Skin epidermis (tissue), 12 donors: ENCODE measurements around the gene SLC7A14.

ENCODE experiments used
- H3K27ac ChIP-seq, 21 experiments: fragments of 200-600 bp; sonication (generic) in 11 of 21; one replicate each; pipeline ENCODE4 v1.5.0; 2020; ENCODE audit warnings: mild to moderate bottlenecking in 3 of 21, inconsistent platforms in 2 of 21, moderate library complexity in 2 of 21
- H3K4me3 ChIP-seq, 7 experiments: fragments of 200-600 bp; sonication (generic) in 2 of 7; one replicate each; pipeline ENCODE4 v1.5.0; 2020; ENCODE audit warnings: inconsistent platforms in 2 of 7, mild to moderate bottlenecking in 2 of 7, moderate library complexity in 1 of 7

Gene SLC7A14

DNA sequence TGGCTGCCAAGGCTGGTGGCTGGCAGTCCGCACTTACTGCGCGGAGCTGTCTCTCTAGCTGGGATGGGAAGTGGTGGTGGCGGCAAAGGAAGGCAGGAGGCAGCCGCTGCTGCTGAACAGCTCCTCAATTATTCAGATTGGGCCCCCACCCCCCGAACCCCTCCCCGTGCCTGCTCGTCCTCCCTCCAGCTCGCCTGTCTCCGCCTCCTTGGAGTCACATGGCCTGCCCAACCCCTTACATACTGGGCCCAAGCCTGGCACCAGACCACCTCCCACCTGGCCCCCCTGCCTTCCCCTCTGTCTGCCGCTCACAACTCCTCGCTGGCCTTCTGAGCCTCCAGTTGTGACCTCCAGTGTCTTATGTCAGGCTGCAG lies at the start of gene SLC7A14:
Gene SLC7A14 (minus strand): TSS at position 139 of the 374 bp plus-strand sequence. CDS start 59,139 bp downstream, outside the sequence.
- Histone ChIP-seq H3K27ac (no peak within 1 kb of the TSS), H3K4me3 (no peak within 1 kb of the TSS)

DNA sequence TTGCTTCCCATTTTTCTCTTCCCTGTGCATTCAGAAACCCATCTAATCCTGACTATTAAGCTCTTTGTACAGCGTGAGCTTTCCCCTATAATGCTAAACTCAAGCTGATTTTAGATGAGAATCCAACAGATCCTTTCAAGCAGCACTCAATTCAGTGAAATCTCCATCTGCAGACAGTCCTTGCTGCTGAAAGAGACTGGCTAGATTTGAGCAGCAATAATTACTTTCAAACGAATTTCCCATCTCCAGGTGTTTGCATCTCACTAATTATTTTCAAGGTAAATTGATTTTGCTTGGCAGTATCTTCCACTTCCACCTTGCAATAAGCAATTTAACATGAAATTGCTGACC lies 49.5 kb upstream of the SLC7A14 start:
- H3K27ac ChIP-seq = no peak overlapping the region

DNA sequence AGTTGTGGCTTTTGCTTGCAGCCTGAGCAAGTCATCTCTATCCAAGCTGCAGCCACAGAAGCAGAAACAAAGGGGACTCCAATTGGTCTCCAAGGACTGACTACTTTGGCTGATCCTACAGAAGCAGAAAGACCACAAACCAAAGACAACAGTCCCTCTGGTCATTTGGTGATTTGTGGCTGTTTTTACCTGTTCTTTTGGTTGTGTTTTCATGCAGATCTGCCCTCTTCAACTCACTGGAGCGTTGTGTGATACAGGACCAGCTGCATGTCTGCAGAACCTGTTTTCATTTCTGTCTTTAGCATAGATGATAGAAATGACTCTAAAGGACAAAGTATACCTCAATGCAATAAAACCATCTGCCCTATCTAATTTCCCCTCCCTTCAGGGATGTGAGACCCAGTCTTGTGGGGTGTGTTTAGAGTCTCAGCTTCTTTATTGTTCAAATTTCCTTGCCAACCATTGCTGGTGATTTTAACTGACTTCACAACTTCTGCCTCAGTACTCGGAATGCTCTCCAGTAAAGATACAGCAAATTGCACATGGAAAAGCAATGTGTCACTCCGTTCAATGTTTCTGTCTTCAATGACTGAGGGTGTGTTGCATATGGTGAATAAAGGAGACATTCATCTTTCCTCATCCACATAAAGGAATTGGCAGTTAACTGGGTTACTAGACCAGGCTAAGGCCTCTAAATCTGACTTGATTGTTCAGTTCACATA lies 48.9 kb upstream of the SLC7A14 start:
- Histone ChIP-seq H3K27ac (no peak overlapping the region), H3K4me3 (no peak overlapping the region)

More for the DNA sequence above, 49.5 kb upstream of the SLC7A14 start:
- H3K4me3 ChIP-seq = no peak overlapping the region

DNA sequence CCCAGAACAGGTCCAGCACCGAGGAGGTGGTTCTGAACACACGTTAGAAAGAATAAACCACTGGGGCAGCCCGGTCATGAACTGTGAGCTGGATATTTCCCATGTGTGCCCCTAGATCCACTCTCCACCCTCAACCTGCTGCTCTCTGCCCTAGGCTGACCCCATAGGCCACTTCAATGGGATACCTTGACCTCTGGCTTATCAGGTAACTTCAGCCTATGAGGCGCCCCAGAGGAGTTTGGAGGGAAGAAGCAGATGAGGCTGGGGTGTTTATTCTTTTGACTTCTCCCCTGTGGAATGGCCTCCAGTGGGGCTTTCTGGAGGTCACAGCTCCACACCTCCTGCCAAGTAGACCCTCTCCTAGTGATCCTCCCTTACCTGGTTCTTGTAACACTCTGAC lies 47.7 kb upstream of the SLC7A14 start:
- no peak overlapping the region for H3K27ac ChIP-seq

DNA sequence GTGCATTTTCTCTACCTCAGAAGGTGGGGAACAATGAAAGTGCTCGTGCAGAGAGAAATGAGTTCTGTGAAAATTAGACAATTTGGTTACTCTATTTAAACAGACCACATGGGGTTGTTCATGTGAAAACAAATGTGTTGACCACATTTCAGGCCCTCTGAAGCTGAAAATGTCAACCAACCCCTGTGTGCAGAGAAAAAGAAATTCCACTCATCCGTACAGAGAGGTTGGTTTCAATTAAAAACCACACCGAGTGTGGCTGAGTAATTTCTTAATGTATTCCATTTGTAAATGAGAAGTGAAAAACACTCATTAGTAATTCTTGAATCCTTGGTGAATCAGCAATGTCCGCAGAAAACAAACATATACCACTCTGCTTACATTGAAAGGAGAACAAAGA lies 46.9 kb upstream of the SLC7A14 start:
- no peak overlapping the region for H3K4me3 ChIP-seq

More for the DNA sequence above, 47.7 kb upstream of the SLC7A14 start:
- no peak overlapping the region for H3K4me3 ChIP-seq

DNA sequence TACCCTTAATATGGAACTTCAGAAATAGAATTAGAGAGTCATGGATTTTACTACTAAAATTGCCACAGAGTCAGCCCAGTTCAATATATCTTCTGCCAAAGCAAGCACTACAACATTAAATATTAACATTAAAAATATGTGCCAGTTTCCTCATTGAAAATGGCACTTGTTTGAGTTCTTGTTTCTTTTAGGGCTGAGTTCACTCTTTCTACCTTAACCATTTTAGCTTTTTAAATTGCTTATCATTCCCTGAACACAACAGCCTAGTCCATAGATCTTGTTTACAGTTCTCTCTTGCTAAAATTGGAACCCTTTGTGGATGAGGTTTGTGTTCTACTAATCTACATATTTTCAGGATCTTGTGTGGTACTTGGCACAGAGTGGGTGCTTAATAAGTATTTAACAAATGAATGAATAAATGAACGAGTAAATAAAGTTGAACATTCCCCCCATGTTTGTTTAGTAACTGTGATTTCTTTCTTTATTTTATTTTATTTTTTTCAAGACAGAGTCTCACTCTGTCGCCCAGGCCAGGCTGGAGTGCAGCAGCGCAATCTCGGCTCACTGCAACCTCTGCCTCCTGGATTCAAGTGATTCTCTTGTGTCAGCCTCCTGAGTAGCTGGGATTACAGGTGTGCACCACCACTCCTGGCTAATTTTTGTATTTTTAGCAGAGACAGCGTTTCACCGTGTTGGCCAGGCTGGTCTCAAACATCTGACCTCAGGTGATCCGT lies 46.0 kb upstream of the SLC7A14 start:
- H3K27ac ChIP-seq = no peak overlapping the region
- no peak overlapping the region for H3K4me3 ChIP-seq

More for the DNA sequence above, 46.9 kb upstream of the SLC7A14 start:
- no peak overlapping the region for H3K27ac ChIP-seq

DNA sequence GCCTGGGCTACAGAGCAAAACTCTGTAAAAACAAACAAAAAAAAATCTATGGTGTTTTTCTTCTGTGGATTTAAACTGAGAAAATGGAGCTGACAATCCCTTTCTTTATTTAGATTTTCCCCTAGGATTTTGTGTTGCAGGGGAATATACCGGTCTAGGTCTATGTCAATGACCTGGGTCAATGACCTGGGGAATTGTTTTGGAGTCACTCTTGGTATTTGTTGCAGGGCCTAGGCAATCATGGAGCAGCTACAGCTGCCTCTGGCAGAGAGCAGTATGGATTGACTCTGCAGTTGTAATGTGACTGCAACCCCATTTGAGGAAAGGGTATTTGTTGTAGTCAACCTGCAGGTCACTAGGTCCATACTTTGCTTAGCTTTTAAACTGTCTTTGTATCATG lies 37.6 kb upstream of the SLC7A14 start:
- no peak overlapping the region for H3K4me3 ChIP-seq
- no peak overlapping the region for H3K27ac ChIP-seq

DNA sequence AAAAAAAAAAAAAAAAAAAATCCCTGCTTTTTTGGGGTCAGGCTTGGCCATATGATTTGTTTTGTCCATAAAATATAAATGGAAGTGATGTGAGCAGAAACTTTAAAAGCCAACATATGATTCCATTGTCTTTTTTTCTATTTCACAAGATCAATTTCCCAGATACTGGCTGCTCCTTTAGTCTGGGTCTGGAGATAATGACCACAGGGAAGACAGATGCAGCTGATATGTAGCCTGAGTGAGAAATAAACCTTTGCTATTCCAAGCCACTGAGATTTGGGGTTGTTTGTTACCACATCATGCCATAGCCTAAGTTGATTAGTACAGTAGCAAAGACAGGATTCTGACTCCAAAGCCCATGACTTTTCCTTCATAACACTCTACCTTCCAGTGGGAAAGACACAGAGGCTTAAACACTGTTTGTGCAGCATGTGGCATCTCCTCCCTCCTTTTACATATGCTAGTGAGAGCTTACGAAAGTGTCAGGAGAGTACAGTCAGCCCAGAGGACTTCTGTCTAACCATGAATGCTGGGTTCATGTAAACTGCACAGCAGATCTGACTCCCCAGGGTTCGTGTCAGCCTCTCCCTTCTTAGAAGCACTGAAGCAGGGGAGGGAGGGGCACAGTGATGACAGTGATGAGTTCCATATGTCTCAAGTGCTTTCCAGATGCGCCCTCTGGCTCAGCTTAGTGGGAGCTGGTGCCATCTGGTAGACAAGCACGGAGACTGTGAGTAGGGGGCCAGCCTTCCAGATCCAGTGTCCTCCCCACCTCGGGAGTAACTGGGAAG lies 36.7 kb upstream of the SLC7A14 start:
- H3K27ac ChIP-seq = peak overlapping the region in 1 of 21 experiments; percentile 14
- no peak overlapping the region for H3K4me3 ChIP-seq

DNA sequence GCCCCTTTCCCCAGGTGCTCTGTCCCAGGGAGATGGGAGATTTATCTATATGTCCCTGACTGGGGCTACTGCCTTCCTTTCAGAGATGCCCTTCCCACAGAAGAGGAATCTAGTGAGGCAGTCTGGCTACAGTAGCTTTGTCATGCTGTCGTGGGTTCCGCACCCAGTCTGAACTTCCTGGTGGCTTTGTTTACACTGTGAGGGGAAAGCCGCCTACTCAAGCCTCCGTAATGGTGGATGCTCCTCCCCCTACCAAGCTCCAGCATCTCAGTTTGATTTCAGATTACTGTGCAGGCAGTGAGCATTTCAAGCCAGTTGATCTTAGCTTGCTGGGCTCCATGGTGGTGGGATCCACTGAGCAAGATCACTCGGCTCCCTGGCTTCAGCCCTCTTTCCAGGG lies 35.4 kb upstream of the SLC7A14 start:
- Histone ChIP-seq H3K4me3 (no peak overlapping the region), H3K27ac (no peak overlapping the region)

DNA sequence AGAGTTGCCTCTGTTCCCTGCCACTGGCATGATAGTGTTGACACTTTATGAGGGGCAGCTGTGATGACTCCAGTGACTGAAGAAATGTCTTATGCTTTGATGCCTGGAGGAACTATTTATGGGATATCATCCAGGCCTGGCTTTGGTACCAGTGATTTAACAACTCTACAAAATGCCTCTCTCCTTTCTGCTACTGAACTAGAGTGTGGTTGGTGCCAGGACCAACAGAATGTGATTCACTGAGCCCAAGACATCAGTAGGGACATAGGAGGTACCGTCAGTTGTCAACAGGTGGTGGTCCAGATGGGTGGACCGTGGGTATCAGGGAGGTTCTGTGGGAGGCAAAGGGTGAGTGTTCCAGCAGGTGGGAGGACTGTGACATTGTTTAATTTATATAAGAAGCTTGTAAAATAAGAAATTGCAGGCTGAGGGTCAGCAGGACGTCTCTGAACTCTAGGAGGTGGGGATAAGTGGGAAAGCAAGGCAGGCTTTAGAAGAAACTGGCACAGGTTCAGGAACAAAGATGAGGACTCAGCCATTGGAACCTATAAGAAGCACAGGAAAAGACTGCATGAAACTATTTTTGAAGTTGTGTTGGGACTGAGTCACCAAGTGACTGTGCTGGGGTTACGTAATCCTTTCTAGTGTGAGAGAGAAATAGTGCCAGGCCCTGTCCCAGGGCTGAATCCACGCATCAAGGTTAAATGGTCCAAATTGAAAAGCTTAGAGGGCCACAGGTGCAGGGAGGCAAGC lies 28.5 kb upstream of the SLC7A14 start:
- Histone ChIP-seq H3K27ac (no peak overlapping the region), H3K4me3 (no peak overlapping the region)

DNA sequence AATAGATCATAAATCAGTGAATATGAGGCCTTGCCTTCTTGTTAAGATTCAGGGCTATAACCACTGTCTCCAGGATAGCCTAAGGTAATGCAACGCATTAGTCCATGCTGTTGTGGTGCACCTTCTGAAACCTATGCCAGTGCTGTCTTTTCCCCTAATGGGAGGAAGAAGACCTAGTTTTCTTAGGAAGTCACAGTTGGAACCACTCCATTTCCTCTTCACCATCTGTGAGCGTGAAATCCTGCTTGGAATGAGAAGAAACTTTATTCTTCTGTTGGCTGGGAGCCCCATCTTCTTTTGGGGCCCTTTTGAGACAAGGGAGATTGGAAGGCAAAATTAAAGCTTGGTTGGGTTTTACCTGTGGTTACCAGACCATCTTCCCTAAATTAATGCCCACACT lies 25.9 kb upstream of the SLC7A14 start:
- no peak overlapping the region for H3K4me3 ChIP-seq
- no peak overlapping the region for H3K27ac ChIP-seq

DNA sequence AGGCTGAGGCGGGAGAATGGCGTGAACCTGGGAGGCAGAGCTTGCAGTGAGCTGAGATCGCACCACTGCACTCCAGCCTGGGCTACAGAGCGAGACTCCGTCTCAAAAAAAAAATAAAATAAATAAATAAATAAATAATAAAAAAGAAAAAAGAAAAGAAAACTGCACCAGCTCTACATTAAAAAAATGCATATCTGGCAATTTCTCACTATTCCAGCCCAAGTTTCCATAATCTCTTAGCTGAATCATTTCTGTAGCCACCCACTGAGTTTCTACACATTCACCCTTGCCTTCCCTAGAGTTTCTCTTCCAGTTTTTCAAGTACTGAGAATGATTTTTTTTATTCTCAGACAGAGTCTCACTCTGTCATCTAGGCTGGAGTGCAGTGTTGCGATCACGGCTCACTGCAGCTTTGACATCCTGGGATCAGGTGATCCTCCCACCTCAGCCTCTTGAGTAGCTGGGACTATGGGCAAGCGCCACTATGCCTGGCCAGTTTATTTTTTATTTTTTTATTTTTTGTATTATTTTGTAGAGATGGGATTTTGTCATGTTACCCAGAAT lies 24.5 kb upstream of the SLC7A14 start:
- H3K4me3 ChIP-seq = no peak overlapping the region
- H3K27ac ChIP-seq = no peak overlapping the region

DNA sequence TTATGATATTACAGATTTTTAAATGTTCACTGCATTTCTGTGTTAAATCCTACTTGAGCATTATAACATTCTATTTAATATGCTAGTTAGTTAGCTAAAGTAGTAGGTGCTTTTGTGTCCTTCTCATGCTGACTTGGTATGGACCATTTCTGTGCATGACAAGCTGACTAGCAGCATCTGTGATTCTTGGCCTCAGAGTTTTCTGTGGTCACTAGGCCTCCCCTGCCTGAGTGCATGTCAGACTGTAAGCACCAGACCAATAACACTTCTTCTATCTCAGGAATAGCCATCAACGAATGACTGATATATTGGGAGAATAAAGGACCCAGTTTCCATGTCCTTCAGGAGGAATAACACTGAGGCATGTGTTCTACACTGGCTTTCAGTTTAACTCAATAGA lies 22.6 kb upstream of the SLC7A14 start:
- Histone ChIP-seq H3K4me3 (no peak overlapping the region), H3K27ac (no peak overlapping the region)

DNA sequence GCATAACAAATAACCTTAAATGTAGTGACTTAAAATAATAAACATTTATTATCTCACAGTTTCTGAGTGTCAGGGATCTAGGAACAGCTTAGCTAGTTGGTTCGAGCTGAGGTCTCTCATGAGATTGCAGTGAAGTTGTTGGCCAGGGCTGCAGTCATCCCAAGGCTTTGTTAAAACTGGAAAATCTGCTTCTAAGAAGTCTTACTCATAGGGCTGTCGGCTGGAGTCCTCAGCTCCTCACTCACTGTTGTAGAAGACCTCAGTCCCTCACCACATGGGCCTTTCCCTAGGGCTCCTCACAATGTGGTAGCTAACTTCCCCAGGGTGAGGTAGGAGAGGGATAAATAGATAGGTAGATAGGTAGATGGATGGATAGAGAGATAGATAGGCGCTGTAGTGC lies 20.8 kb upstream of the SLC7A14 start:
- no peak overlapping the region for H3K4me3 ChIP-seq

DNA sequence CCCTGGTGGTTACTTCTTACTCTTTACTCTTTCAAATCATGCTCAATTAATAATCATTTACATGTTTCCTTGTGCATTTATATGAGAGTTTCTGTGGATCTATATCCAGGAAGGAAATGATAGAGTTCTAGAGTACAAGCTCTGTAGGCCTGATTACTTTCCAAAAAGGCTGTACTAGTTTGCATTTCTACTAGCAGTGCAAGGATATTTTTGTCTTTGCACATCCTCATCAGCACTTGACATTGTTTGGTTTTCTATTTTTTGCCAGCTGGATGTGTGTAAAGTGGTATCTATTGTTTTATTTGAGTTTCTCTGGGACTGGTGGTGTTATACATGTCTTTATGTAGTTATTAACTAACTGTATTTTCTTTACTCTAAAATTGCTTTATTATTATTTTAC lies 19.6 kb upstream of the SLC7A14 start:
- Histone ChIP-seq H3K27ac (no peak overlapping the region), H3K4me3 (no peak overlapping the region)

More for the DNA sequence above, 20.8 kb upstream of the SLC7A14 start:
- no peak overlapping the region for H3K27ac ChIP-seq

DNA sequence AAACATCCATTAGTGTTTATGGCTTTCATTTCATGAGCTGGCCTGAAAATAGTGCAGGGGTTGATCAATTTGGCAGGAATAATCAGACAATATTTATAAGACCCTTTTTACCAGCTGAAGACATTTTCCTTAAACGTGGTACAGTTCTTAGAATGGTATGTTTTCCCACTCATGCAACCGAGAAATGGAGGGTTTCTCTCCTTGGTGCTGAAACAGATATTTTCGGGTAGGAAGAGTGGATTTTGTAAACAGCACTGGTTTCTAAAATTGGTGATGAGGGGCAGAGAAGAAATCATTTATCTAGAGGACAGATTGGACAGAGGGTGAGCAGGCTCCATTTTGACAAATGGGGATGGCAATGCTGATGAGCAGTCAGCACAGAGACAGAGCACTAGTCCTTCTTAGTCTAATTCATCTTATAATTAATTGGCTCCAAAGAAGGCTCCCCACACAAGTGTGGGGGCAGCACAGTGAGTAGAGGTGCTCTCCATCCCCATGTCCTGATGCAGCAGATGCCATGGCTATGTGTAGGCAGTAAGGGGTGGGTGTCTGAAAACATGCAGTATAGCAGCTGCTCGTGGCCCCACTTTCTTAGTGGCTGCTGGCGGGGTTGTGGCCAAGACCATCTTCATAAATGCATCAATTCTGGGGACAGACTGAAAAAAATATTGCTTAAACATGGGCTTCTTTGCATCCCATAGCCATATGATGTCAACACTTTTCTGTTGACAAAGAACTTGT lies 18.1 kb upstream of the SLC7A14 start:
- Histone ChIP-seq H3K4me3 (no peak overlapping the region), H3K27ac (no peak overlapping the region)

DNA sequence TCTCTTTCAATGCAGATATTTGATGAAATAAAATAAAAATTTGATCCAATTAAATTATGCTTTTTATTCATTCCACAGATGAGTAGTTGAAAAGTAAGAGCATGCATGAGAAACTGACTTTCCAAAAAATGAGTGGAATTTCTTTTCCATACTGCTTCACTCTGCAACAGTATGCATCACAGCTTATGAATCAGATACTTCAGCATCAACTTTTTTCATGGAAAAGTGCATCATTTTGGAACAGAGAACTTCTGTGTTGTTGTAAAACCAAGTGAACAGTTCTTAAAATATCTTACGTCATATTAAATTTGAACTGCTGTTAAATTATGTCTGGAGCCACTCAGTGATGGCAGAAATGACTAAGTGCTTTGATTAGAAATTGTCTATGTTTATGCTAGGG lies 16.7 kb upstream of the SLC7A14 start:
- Histone ChIP-seq H3K4me3 (no peak overlapping the region), H3K27ac (no peak overlapping the region)

DNA sequence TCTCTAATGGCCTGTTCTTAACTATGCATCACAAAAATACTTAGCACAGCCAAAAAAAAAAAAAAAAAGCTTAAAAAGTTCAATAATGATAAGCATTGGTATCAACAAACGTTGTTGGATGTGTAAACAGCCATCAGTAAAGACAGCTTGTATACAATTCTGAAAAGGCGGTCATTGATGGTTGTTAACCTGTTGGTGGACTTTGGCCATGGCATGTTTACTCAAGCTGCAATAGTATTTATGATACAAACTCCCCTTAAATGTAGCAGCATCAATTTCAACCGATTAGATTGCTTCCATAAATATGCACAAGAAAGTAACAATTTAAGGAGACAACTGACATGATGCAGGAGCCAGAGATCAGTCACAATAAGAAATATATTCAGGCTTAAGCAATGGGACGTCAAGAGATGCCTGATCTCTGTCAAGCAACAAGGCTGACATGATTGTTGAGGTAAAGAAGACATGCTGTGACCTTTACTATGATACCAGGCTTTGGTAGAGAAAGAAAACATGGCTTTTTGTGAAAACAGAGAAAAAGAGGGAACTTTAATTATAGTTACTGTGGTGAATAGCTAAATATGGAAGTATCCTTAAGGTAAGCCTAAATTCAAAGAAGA lies 14.2 kb upstream of the SLC7A14 start:
- Histone ChIP-seq H3K4me3 (no peak overlapping the region), H3K27ac (no peak overlapping the region)

DNA sequence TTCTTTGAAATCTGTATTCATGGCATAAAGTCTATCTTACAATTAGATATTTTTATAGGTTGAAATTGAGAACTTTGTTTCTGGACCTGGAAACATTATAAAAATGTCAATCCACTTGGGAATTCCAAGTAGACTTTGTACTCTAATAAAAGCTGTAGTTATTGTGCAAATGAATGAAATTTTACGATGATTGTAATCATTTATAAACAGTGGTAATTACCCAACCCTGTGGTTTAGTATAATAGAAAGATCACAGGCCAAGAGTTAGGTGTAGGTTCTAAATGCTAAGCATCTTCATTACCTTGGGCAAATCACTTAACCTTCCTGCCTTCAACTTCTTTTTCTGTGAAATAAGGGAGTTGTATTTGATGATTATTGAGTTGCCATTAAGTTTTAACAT lies 13.2 kb upstream of the SLC7A14 start:
- Histone ChIP-seq H3K27ac (no peak overlapping the region), H3K4me3 (no peak overlapping the region)
